Naive B cell (primary cell): ENCODE data around the gene RCSD1. TPM values are rescaled to one million over a fixed set of nuclear protein-coding genes. Genes with fewer than 3 reads are reported as not detected.

Experiments
- ATAC-seq, 2 donors: fragments of 150-1000 bp; cut with Tn5 transposase; 2 replicates each; pipeline ENCODE4 v1.10.0; 2021; ENCODE audit warnings: low read depth in 2 of 2, mild to moderate bottlenecking in 2 of 2, moderate library complexity in 2 of 2
- DNase-seq: peaks from one replicate; pipeline ENCODE4 v3.0.0; 2022
- H3K27ac Mint-ChIP-seq, 6 donors: one replicate each; pipeline ENCODE4 v1.8.0; 2020 to 2022; ENCODE audit warnings: mild to moderate bottlenecking in 6 of 6, mixed read lengths in 6 of 6, moderate library complexity in 5 of 6, inconsistent platforms in 2 of 6
- H3K27me3 Mint-ChIP-seq, 3 donors: one replicate each; pipeline ENCODE4 v1.8.0; 2021 to 2022; ENCODE audit warnings: mixed read lengths in 3 of 3, mild to moderate bottlenecking in 1 of 3
- H3K36me3 Mint-ChIP-seq, 2 donors: one replicate each; pipeline ENCODE4 v1.8.0; 2020 to 2022; ENCODE audit warnings: mixed read lengths in 2 of 2, inconsistent platforms in 1 of 2, mild to moderate bottlenecking in 1 of 2
- H3K4me1 Mint-ChIP-seq, 3 donors: one replicate each; pipeline ENCODE4 v1.8.0; 2020 to 2022; ENCODE audit warnings: mixed read lengths in 3 of 3, inconsistent platforms in 1 of 3, mild to moderate bottlenecking in 1 of 3, moderate library complexity in 1 of 3
- H3K4me3 Mint-ChIP-seq, 8 donors: one replicate each; pipeline ENCODE4 v1.8.0; 2020 to 2022; ENCODE audit warnings: mild to moderate bottlenecking in 8 of 8, mixed read lengths in 8 of 8, moderate library complexity in 8 of 8, inconsistent platforms in 2 of 8
- H3K9me3 Mint-ChIP-seq, 7 donors: one replicate each; pipeline ENCODE4 v1.8.0; 2020 to 2022; ENCODE audit warnings: mixed read lengths in 7 of 7, mild to moderate bottlenecking in 5 of 7, inconsistent platforms in 2 of 7, moderate library complexity in 1 of 7
- polyA plus RNA-seq, 6 donors: library from polyadenylated mRNA; unstranded; fragments of 300-500 nt; fragmentation: Illumina TruSeq; gene quantifications; one replicate each; pipeline ENCODE4 v1.2.3, GENCODE V29; 2021; ENCODE audit warnings: low read depth in 6 of 6

The RCSD1 gene
- polyA plus RNA-seq, 6 donors from 2014 or later, result 273 to 418 (median 333) TPM

DNA sequence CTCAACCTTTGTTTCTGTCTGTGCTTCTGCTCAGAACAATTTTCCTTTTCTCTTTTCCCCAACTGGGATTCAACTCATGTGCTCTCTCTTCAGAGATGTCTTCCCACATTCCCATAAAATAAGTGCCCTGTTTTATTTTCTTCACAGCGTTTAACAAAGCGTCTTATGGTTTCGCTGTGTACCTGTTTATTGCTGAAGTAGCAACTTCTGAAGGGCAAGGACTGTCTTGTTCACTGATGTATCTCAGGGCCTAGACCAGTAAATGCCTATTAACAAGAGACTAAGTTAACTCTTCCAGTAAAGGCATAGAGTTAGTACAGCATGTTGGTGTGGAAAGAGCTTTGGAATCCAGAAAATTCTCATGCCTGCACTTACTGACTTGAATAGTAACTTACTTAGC, 48.8 kb downstream of the RCSD1 start:
- peaks cover 23 to 56% (median 34%) of the 10 kb centered on the region in 3 donors for H3K4me1 Mint-ChIP-seq
- H3K36me3 Mint-ChIP-seq, result peaks cover 11 to 15% of the 10 kb centered on the region in 2 donors
- no peaks in the 10 kb centered on the region for H3K9me3 Mint-ChIP-seq
- H3K27me3 Mint-ChIP-seq, result no peaks in the 10 kb centered on the region
- no peak for DNase-seq
- H3K27ac Mint-ChIP-seq, result no peak overlapping the region
- no peak overlapping the region for H3K4me3 Mint-ChIP-seq
- no peak for ATAC-seq

DNA sequence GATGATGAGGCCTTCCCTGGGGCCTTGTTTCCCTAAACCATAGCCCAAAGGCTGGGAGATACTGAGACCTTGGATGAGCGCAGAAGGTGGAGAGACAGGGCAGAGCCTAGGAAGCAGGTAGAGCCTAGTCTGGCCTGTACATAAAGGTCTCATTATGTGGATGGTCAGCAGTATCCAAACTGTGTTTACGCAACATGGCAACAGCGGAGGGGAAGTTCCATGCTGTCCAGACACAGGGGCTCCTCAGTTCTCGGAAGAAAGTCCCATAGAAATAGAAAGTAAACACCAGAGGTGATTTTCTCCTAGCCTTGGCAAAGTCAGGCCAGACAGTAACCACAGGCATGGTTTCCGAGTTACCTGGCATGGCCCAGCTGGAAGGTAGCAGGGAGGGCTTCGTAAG, 49.7 kb downstream of the RCSD1 start:
- H3K27ac Mint-ChIP-seq, result no peak overlapping the region
- H3K4me1 Mint-ChIP-seq, result peaks cover 21 to 56% (median 30%) of the 10 kb centered on the region in 3 donors
- H3K36me3 Mint-ChIP-seq, result peaks cover 11% of the 10 kb centered on the region in 2 donors
- H3K4me3 Mint-ChIP-seq, result no peak overlapping the region
- ATAC-seq, result no peak
- DNase-seq, result no peak
- no peaks in the 10 kb centered on the region for H3K9me3 Mint-ChIP-seq
- H3K27me3 Mint-ChIP-seq, result no peaks in the 10 kb centered on the region

DNA sequence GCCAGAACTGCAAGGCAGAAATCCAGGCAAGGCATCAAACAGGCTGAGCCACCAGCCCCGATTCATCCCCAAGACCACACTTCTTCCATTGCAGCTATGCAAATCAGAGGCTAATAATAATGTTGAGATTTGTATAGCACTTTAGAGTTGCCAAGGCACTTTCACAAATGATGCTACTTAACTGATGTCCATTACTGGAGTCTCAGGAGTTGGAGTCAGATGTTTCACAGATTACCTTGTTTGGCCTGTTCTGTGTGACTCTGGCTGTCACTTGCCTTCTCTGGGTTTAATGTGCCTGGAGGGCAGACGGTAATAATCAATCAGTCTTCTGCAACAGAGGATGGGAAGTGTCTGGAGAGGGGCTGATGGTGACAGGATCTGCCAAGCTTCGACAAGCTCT, 51.0 kb downstream of the RCSD1 start:
- H3K4me1 Mint-ChIP-seq, result peaks cover 33 to 54% (median 35%) of the 10 kb centered on the region in 3 donors
- no peak overlapping the region for H3K4me3 Mint-ChIP-seq
- H3K9me3 Mint-ChIP-seq, result no peaks in the 10 kb centered on the region
- DNase-seq (no peak), ATAC-seq (no peak)
- no peaks in the 10 kb centered on the region for H3K27me3 Mint-ChIP-seq
- peaks cover 10 to 18% of the 10 kb centered on the region in 2 donors for H3K36me3 Mint-ChIP-seq
- peak overlapping the region in 5 of 6 donors; percentile 19 to 89 (median 84) for H3K27ac Mint-ChIP-seq

GRCh38 chr1:167681451-167682098, 51.5 kb downstream of the RCSD1 start:
- H3K4me1 Mint-ChIP-seq, result peaks cover 33 to 54% (median 38%) of the 10 kb centered on the region in 3 donors
- no peak for ATAC-seq
- H3K4me3 Mint-ChIP-seq, result peak overlapping the region in 2 of 8 donors; percentile 36 to 59
- DNase-seq, result no peak
- H3K27ac Mint-ChIP-seq, result peak overlapping the region in 5 of 6 donors; percentile 80 to 91 (median 85)
- H3K36me3 Mint-ChIP-seq, result peaks cover 10 to 12% of the 10 kb centered on the region in 2 donors
- H3K9me3 Mint-ChIP-seq, result no peaks in the 10 kb centered on the region
- H3K27me3 Mint-ChIP-seq, result no peaks in the 10 kb centered on the region

- H3K9me3 Mint-ChIP-seq, result no peaks in the 10 kb centered on the region
- ATAC-seq (no peak), DNase-seq (no peak)
- H3K36me3 Mint-ChIP-seq, result peaks cover 10 to 12% of the 10 kb centered on the region in 2 donors
- no peak overlapping the region for H3K4me3 Mint-ChIP-seq
- H3K4me1 Mint-ChIP-seq, result peaks cover 31 to 57% (median 54%) of the 10 kb centered on the region in 3 donors
- H3K27ac Mint-ChIP-seq, result peak overlapping the region in 5 of 6 donors; percentile 15 to 89 (median 53)
- no peaks in the 10 kb centered on the region for H3K27me3 Mint-ChIP-seq
These were observed 53.2 kb downstream of the RCSD1 start for GRCh38 chr1:167683226-167683625.

DNA sequence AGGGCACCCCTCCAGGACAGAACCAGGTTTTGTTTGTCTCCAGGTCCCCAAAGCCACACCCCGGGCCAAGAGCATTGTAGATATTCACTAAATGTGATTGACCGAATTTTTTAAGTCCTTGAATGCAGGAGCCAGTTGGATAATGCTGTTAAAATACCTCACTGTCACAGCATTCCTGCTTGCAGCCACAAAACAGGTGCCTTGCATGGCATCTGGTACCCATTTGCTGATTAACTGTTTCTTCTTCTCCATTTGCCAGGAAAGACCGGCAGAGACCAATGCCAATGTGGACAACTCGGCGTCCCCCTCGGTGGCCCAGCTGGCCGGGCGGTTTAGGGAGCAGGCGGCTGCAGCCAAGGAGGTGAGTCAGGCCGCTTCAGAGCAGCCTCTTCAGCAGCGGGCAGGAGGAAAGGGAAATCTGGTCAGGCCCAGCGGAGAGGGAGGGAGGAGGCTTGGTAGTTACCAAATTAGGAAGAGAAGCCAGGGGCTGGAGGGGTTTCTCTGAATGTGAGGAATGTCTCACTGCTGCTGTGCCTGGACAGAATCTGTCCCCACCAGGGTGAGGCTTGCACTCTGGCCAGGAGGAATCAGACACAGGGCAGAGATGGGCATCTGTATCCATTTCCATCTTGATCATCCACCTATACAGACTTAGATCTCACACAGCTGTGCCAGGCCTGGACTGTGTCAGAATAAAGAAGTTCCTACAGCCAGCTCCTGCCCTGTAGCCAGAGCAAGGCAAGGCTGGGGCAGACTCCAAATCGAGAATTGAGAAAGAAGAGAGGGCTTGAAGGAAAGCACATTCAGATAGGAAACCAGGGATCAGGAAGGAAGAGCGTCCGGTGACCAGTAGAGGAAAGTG, 53.8 kb downstream of the RCSD1 start:
- Mint-ChIP-seq H3K4me1 (peaks cover 36 to 62% (median 58%) of the 10 kb centered on the region in 3 donors), H3K27ac (peak overlapping the region in 4 of 6 donors; percentile 53 to 93 (median 88)), H3K4me3 (peak overlapping the region in 2 of 8 donors; percentile 20 to 29), H3K27me3 (no peaks in the 10 kb centered on the region), H3K9me3 (no peaks in the 10 kb centered on the region), H3K36me3 (peaks cover 10 to 17% of the 10 kb centered on the region in 2 donors)
- ATAC-seq (no peak), DNase-seq (no peak)

- DNase-seq, result no peak
- peaks cover 10 to 23% of the 10 kb centered on the region in 2 donors for H3K36me3 Mint-ChIP-seq
- no peaks in the 10 kb centered on the region for H3K27me3 Mint-ChIP-seq
- H3K4me1 Mint-ChIP-seq, result peaks cover 37 to 62% (median 58%) of the 10 kb centered on the region in 3 donors
- peak overlapping the region in 2 of 6 donors; percentile 67 to 76 for H3K27ac Mint-ChIP-seq
- no peaks in the 10 kb centered on the region for H3K9me3 Mint-ChIP-seq
- no peak overlapping the region for H3K4me3 Mint-ChIP-seq
- ATAC-seq, result no peak
These were observed 55.8 kb downstream of the RCSD1 start for GRCh38 chr1:167685844-167686243.

- ATAC-seq (peak; percentile 78 to 79), DNase-seq (peak; percentile 71)
- Mint-ChIP-seq H3K27me3 (no peaks in the 10 kb centered on the region), H3K27ac (peak overlapping the region in 4 of 6 donors; percentile 41 to 83 (median 62)), H3K4me3 (no peak overlapping the region), H3K9me3 (no peaks in the 10 kb centered on the region), H3K4me1 (peaks cover 38 to 59% (median 49%) of the 10 kb centered on the region in 3 donors), H3K36me3 (peaks cover 18 to 23% of the 10 kb centered on the region in 2 donors)
These were observed 58.0 kb downstream of the RCSD1 start for GRCh38 chr1:167687919-167688519.

- ATAC-seq, result no peak
These were observed 59.5 kb downstream of the RCSD1 start for GRCh38 chr1:167689567-167689920.

DNA sequence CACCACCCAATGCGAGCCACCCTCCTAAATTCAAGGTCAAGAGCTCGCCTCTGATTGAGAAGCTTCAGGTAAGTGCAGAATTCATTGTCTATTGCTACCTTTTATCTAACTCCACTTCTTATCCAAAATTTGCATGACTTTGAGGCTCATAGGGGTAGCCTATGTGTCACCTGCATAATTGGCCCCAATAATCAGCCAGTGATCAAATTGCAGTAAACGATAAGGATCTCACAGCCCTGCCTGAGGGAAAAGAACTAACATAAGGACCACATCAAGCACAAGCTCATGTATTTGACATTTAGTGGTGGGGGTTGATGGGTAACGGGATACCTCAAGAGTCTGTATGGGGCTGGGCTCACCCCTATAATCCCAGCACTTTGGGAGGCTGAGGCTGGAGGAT, 60.0 kb downstream of the RCSD1 start:
- no peak for ATAC-seq
- Mint-ChIP-seq H3K4me3 (no peak overlapping the region), H3K27me3 (no peaks in the 10 kb centered on the region), H3K36me3 (peaks cover 19 to 34% of the 10 kb centered on the region in 2 donors), H3K9me3 (no peaks in the 10 kb centered on the region), H3K27ac (peak overlapping the region in 4 of 6 donors; percentile 52 to 85 (median 56)), H3K4me1 (peaks cover 33 to 49% (median 36%) of the 10 kb centered on the region in 3 donors)
- DNase-seq, result no peak

More at GRCh38 chr1:167689567-167689920, 59.5 kb downstream of the RCSD1 start:
- peaks cover 22 to 30% of the 10 kb centered on the region in 2 donors for H3K36me3 Mint-ChIP-seq
- no peaks in the 10 kb centered on the region for H3K9me3 Mint-ChIP-seq
- no peak overlapping the region for H3K4me3 Mint-ChIP-seq
- peak overlapping the region in 2 of 6 donors; percentile 52 to 85 for H3K27ac Mint-ChIP-seq
- no peak for DNase-seq
- H3K4me1 Mint-ChIP-seq, result peaks cover 33 to 48% (median 37%) of the 10 kb centered on the region in 3 donors
- H3K27me3 Mint-ChIP-seq, result no peaks in the 10 kb centered on the region

- Mint-ChIP-seq H3K4me1 (peaks cover 15 to 35% (median 20%) of the 10 kb centered on the region in 3 donors), H3K4me3 (peak overlapping the region in 1 of 8 donors; percentile 50), H3K27me3 (no peaks in the 10 kb centered on the region), H3K27ac (peak overlapping the region in 2 of 6 donors; percentile 76 to 80), H3K9me3 (no peaks in the 10 kb centered on the region), H3K36me3 (peaks cover 20 to 44% of the 10 kb centered on the region in 2 donors)
- ATAC-seq (no peak), DNase-seq (no peak)
These were observed 63.5 kb downstream of the RCSD1 start for GRCh38 chr1:167693425-167694045.

DNA sequence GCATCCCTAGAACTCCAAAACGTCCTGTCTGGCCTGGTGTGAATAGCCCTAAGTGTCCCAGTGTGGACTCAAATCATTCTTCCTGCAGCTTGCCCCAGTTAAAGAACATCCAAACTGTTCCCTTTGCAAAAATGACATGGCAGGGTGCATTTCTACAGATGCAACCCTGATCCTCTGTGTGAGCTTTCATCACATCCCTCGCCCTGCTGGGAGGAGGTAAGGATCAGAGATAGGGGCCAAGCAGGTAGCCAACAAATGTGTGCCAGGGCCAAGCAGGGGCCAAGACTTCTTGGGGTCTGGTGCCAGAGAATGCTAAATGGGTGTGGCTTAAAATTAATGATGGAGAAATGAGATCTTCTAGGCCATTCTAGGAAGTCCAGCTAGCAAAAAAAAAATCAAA, 64.7 kb downstream of the RCSD1 start:
- Mint-ChIP-seq H3K27me3 (no peaks in the 10 kb centered on the region), H3K27ac (peak overlapping the region in 4 of 6 donors; percentile 19 to 95 (median 59)), H3K4me3 (peak overlapping the region in 1 of 8 donors; percentile 19), H3K9me3 (no peaks in the 10 kb centered on the region), H3K4me1 (peaks cover 19 to 39% (median 24%) of the 10 kb centered on the region in 3 donors), H3K36me3 (peaks cover 22 to 52% of the 10 kb centered on the region in 2 donors)
- ATAC-seq (no peak), DNase-seq (no peak)

DNA sequence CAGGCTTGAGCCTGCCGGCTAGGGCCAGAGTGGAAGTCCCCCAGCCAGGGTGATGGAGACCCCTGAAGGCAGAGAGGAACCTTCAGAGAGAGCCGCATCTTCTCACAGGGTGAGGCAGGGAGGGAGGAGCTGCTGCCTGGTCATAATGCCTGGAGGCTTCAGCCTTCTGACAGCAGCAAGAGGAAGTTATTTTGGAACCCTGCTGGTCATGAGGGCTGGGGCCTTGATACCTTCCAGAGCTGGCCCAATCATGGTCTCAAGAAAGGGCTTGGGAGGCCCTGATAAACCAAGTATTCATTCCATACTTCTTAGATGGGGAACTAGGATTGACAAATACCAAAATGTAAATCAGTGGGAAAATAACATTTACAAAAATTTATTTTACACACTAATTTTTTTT, 65.1 kb downstream of the RCSD1 start:
- peaks cover 24 to 56% of the 10 kb centered on the region in 2 donors for H3K36me3 Mint-ChIP-seq
- H3K4me1 Mint-ChIP-seq, result peaks cover 24 to 43% (median 27%) of the 10 kb centered on the region in 3 donors
- no peak for ATAC-seq

More for the DNA sequence above, 65.1 kb downstream of the RCSD1 start:
- DNase-seq, result no peak
- Mint-ChIP-seq H3K9me3 (no peaks in the 10 kb centered on the region), H3K27ac (peak overlapping the region in 3 of 6 donors; percentile 24 to 95 (median 39)), H3K27me3 (no peaks in the 10 kb centered on the region), H3K4me3 (no peak overlapping the region)
